ENCODE measurements around the gene EZH1. TPM values are rescaled to one million over a fixed set of nuclear protein-coding genes. Genes with fewer than 3 reads are reported as not detected.

EZH1 gene
- total RNA-seq, 1 experiment from 2014 or later, result 17.7 TPM

GRCh38 chr17:42651392-42651791, 93.4 kb downstream of the EZH1 start:
- Histone ChIP-seq H3K4me1 (ENCODE audit: control insufficient read depth, insufficient read depth, low read length) (no peaks in the 10 kb centered on the region), H3K4me3 (ENCODE audit: low read depth in 2 of 2, low read length in 2 of 2) (no peak overlapping the region), H3K27ac (ENCODE audit: low read length) (no peak overlapping the region), H3K9me3 (ENCODE audit: control insufficient read depth, insufficient read depth, low read depth, low read length) (no peaks in the 10 kb centered on the region), H3K27me3 (ENCODE audit: control insufficient read depth, insufficient read depth, low read length) (no peaks in the 10 kb centered on the region), H3K36me3 (ENCODE audit: control insufficient read depth, insufficient read depth, low read length) (no peaks in the 10 kb centered on the region)
- in situ Hi-C loops (cut with HindIII; ENCODE audit: low pct_unique_long_range_greater_than_20kb, low sequenced_read_pairs) (no loop called here), intact Hi-C loops (cut with micrococcal nuclease; ENCODE audit: unreplicated experiment) (no loop called here)
- ChIA-PET CTCF (interaction anchor here (0.7 kb wide), 2 partner anchors 21 to 29 kb away, joined by 4 to 6 read pairs; no protein-coding TSS in a partner anchor), POLR2A (no interaction called here)
- ATAC-seq (no peak), DNase-seq (ENCODE audit: low read depth, low spot score) (no peak)
- no TSS peak for BruUV-seq (replicated peaks)
- TF ChIP-seq TCF7L2 (IDR thresholded peaks at IDR 0.05; ENCODE audit: low read depth, low read length), result no peak
- no peak for TF ChIP-seq POLR2AphosphoS5 (IDR thresholded peaks at IDR 0.05; ENCODE audit: low read depth, low read length)
- TF ChIP-seq CTCF (IDR thresholded peaks at IDR 0.05), result no peak

Small RNA genes within 50 kb of the gene (microRNA-seq; reads per million reads assigned to microRNA genes)
- not detected for gene MIR6780A (ENCODE audit: unreplicated experiment)

Other genes starting within 250 kb of the EZH1 start
- gene NAGLU, start 208.8 kb downstream of the EZH1 start, total RNA-seq (2021; ENCODE audit: unreplicated experiment), result 33.5 TPM
- gene HSD17B1, start 192.1 kb downstream of the EZH1 start, total RNA-seq (2021; ENCODE audit: unreplicated experiment), result 5.4 TPM
- 76.7 TPM for gene COASY, start 182.9 kb downstream of the EZH1 start, total RNA-seq (2021; ENCODE audit: unreplicated experiment)
- 35.8 TPM for gene MLX, start 177.9 kb downstream of the EZH1 start, total RNA-seq (2021; ENCODE audit: unreplicated experiment)
- gene PSMC3IP, start 167.3 kb downstream of the EZH1 start, total RNA-seq (2021; ENCODE audit: unreplicated experiment), result 19.2 TPM
- gene RETREG3, start 135.7 kb downstream of the EZH1 start, total RNA-seq (2021; ENCODE audit: unreplicated experiment), result 42.3 TPM
- 99.8 TPM for gene TUBG1, start 135.4 kb downstream of the EZH1 start, total RNA-seq (2021; ENCODE audit: unreplicated experiment)
- 25.5 TPM for gene TUBG2, start 85.8 kb downstream of the EZH1 start, total RNA-seq (2021; ENCODE audit: unreplicated experiment)
- gene PLEKHH3, start 68.0 kb downstream of the EZH1 start, total RNA-seq (2021; ENCODE audit: unreplicated experiment), result 32.2 TPM
- gene CCR10, start 63.2 kb downstream of the EZH1 start, total RNA-seq (2021; ENCODE audit: unreplicated experiment), result 1.9 TPM
- 20.4 TPM for gene CNTNAP1, start 62.5 kb downstream of the EZH1 start, total RNA-seq (2021; ENCODE audit: unreplicated experiment)
- gene RAMP2, start 16.2 kb upstream of the EZH1 start, total RNA-seq (2021; ENCODE audit: unreplicated experiment), result 1.1 TPM
- 37.7 TPM for gene VPS25, start 28.4 kb upstream of the EZH1 start, total RNA-seq (2021; ENCODE audit: unreplicated experiment)
- gene WNK4, start 35.6 kb upstream of the EZH1 start, total RNA-seq (2021; ENCODE audit: unreplicated experiment), result 3.5 TPM
- gene COA3, start 53.7 kb upstream of the EZH1 start, total RNA-seq (2021; ENCODE audit: unreplicated experiment), result 48.8 TPM
- 0.13 TPM for gene CNTD1, start 53.8 kb upstream of the EZH1 start, total RNA-seq (2021; ENCODE audit: unreplicated experiment)
- gene BECN1, start 79.2 kb upstream of the EZH1 start, total RNA-seq (2021; ENCODE audit: unreplicated experiment), result 61.8 TPM
- gene PSME3, start 88.4 kb upstream of the EZH1 start, total RNA-seq (2021; ENCODE audit: unreplicated experiment), result 110 TPM
- 0.85 TPM for gene AOC2, start 99.5 kb upstream of the EZH1 start, total RNA-seq (2021; ENCODE audit: unreplicated experiment)
- gene AOC3, start 106.2 kb upstream of the EZH1 start, total RNA-seq (2021; ENCODE audit: unreplicated experiment), result 0.21 TPM
- 0.08 TPM for gene G6PC1, start 155.8 kb upstream of the EZH1 start, total RNA-seq (2021; ENCODE audit: unreplicated experiment)
- 23.5 TPM for gene AARSD1, start 219.4 kb upstream of the EZH1 start, total RNA-seq (2021; ENCODE audit: unreplicated experiment)
- 0.74 TPM for gene PTGES3L, start 235.0 kb upstream of the EZH1 start, total RNA-seq (2021; ENCODE audit: unreplicated experiment)
- gene RUNDC1, start 235.5 kb upstream of the EZH1 start, total RNA-seq (2021; ENCODE audit: unreplicated experiment), result 11.2 TPM